ENCODE measurements around the gene SLC11A2.

SLC11A2 gene

DNA sequence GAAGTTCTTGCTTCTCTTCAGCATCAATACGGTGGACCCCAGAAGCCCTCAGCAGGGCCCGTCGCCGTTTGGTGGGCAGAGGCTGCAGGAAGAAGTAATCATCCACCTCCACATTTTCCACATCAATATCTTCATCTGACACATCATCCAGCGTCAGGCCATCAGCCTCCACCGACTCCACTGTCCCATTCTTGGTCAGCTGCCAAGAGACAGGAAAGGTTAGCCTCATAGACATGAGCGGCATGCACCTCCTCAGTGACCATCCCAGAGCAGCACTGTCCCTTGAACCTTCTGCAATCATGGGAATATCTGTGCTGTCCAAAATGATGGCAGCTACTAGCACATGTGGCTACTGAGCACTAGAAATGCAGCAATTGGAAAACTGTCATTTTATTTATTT lies 41.6 kb upstream of the SLC11A2 start:
- peaks cover 13% of the 10 kb centered on the region for H3K36me3 ChIP-seq (replicated peaks; ENCODE audit: low read depth, low read length)
- H3K9ac ChIP-seq (ENCODE audit: low read length): no peak overlapping the region
- H3K27ac ChIP-seq (ENCODE audit: low read length): no peak overlapping the region
- no peaks in the 10 kb centered on the region for H3K4me1 ChIP-seq (ENCODE audit: low read length)
- H3K79me2 ChIP-seq (ENCODE audit: low read length): no peaks in the 10 kb centered on the region
- no peak overlapping the region for H3K4me3 ChIP-seq (ENCODE audit: low read length)
- H3K9me3 ChIP-seq (ENCODE audit: insufficient read depth, low read length): no peaks in the 10 kb centered on the region
- no peaks in the 10 kb centered on the region for H4K20me1 ChIP-seq (ENCODE audit: insufficient read depth, low read length)
- H3K4me2 ChIP-seq (ENCODE audit: low read length): no peak overlapping the region
- no peak for TF ChIP-seq EZH2phosphoT487 (IDR thresholded peaks at IDR 0.05; ENCODE audit: low read depth)
- TF ChIP-seq CTCF (IDR thresholded peaks at IDR 0.05; ENCODE audit: low read depth, low read length): no peak
- no peak overlapping the region for H2AFZ ChIP-seq (ENCODE audit: low read depth, low read length)
- H3K27me3 ChIP-seq (ENCODE audit: low read depth, low read length): no peaks in the 10 kb centered on the region

DNA sequence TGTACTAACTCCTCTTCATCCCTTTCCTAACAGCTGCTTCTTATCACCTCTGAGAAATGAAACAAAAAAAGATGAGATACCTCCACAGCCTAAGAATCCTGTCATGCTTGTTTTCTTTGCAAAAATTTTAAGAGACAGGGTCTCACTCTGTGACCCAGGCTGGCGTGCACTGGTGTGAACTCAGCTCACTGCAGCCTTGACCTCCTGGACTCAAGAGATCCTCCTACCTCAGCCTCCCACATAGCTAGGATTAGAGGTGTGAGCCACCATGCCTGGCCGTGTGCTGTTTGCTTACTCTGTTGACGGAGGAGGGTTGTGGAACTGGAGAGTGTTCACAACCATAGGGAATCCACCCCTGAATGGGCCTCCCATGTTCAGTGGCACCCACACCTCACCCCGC lies 41.0 kb upstream of the SLC11A2 start:
- no peaks in the 10 kb centered on the region for H4K20me1 ChIP-seq (ENCODE audit: insufficient read depth, low read length)
- no peak overlapping the region for H3K4me3 ChIP-seq (ENCODE audit: low read length)
- no peaks in the 10 kb centered on the region for H3K9me3 ChIP-seq (ENCODE audit: insufficient read depth, low read length)
- no peak overlapping the region for H3K4me2 ChIP-seq (ENCODE audit: low read length)
- H3K36me3 ChIP-seq (replicated peaks; ENCODE audit: low read depth, low read length): peaks cover 16% of the 10 kb centered on the region
- no peak overlapping the region for H3K27ac ChIP-seq (ENCODE audit: low read length)
- H3K27me3 ChIP-seq (ENCODE audit: low read depth, low read length): no peaks in the 10 kb centered on the region
- no peak for TF ChIP-seq CTCF (IDR thresholded peaks at IDR 0.05; ENCODE audit: low read depth, low read length)
- no peak for TF ChIP-seq EZH2phosphoT487 (IDR thresholded peaks at IDR 0.05; ENCODE audit: low read depth)
- H3K4me1 ChIP-seq (ENCODE audit: low read length): no peaks in the 10 kb centered on the region
- no peaks in the 10 kb centered on the region for H3K79me2 ChIP-seq (ENCODE audit: low read length)
- H3K9ac ChIP-seq (ENCODE audit: low read length): no peak overlapping the region
- no peak overlapping the region for H2AFZ ChIP-seq (ENCODE audit: low read depth, low read length)

DNA sequence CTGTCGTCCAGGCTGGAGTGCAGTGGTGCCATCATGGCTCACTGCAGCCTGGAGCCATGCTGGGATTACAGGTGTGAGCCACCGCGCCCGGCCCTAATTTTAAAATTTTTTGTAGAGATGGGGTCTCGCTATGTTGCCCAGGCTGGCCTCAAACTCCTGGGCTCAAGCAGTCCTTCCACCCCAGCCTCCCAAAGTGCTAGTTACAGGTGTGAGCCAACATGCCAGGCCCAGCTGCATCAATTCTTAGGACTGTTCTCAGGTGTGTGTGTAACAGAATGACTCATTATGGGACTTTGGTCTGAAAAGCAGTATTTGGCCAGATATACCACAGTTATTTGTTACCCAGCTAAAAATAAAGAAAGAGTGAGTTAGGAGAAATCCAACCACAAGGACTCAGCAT lies 39.3 kb upstream of the SLC11A2 start:
- Histone ChIP-seq H3K79me2 (ENCODE audit: low read length) (no peaks in the 10 kb centered on the region), H3K4me3 (ENCODE audit: low read length) (no peak overlapping the region), H3K4me2 (ENCODE audit: low read length) (no peak overlapping the region), H3K9me3 (ENCODE audit: insufficient read depth, low read length) (no peaks in the 10 kb centered on the region), H3K9ac (ENCODE audit: low read length) (no peak overlapping the region), H3K36me3 (replicated peaks; ENCODE audit: low read depth, low read length) (peaks cover 24% of the 10 kb centered on the region), H3K4me1 (ENCODE audit: low read length) (no peaks in the 10 kb centered on the region), H2AFZ (ENCODE audit: low read depth, low read length) (no peak overlapping the region), H3K27me3 (ENCODE audit: low read depth, low read length) (no peaks in the 10 kb centered on the region), H3K27ac (ENCODE audit: low read length) (no peak overlapping the region), H4K20me1 (ENCODE audit: insufficient read depth, low read length) (no peaks in the 10 kb centered on the region)
- TF ChIP-seq CTCF (IDR thresholded peaks at IDR 0.05; ENCODE audit: low read depth, low read length) (no peak), EZH2phosphoT487 (IDR thresholded peaks at IDR 0.05; ENCODE audit: low read depth) (no peak)

DNA sequence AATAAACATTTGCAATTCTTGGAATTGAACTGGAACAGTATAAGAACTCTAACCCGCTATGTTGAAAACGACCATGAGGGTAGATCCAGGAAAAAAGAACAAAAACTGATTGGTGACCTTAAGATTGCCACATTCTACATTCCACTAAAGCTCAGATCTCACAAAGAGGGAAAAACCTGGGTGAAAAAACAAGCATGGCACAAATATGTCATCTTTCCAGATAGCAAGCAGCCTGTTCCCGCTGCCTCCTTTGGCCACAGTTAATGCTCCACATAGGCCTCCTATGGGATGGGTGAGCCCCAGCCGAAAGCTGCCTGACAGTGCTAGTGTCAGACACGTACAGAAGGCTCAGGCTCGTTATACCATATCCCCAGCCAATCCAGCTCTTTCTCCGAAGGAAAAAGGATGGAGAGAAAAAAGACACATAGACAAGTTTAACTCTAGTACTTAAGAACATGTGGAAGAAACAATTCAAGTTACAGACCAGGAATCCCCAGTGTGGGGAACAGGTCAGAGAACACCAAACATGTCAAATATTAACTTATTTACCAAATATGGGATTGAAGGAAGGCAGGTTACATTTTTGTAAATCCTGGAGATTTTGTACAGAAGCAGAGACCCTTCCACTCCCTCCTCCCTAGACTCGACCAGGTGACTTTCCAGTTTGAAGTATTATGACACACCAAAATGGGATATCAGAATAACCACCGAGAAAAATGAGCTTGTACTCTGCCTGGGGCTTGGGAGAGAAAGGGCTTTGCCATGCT lies 36.6 kb upstream of the SLC11A2 start:
- H3K27ac ChIP-seq (ENCODE audit: low read length): no peak overlapping the region
- H3K4me3 ChIP-seq (ENCODE audit: low read length): no peak overlapping the region
- no peak overlapping the region for H2AFZ ChIP-seq (ENCODE audit: low read depth, low read length)
- H3K9me3 ChIP-seq (ENCODE audit: insufficient read depth, low read length): no peaks in the 10 kb centered on the region
- no peak overlapping the region for H3K9ac ChIP-seq (ENCODE audit: low read length)
- no peaks in the 10 kb centered on the region for H4K20me1 ChIP-seq (ENCODE audit: insufficient read depth, low read length)
- no peaks in the 10 kb centered on the region for H3K4me1 ChIP-seq (ENCODE audit: low read length)
- H3K79me2 ChIP-seq (ENCODE audit: low read length): no peaks in the 10 kb centered on the region
- H3K36me3 ChIP-seq (replicated peaks; ENCODE audit: low read depth, low read length): peaks cover 44% of the 10 kb centered on the region
- no peak for TF ChIP-seq CTCF (IDR thresholded peaks at IDR 0.05; ENCODE audit: low read depth, low read length)
- no peak overlapping the region for H3K4me2 ChIP-seq (ENCODE audit: low read length)
- no peaks in the 10 kb centered on the region for H3K27me3 ChIP-seq (ENCODE audit: low read depth, low read length)

Data from OCI-LY3 (cell line).